Lower leg skin (tissue), 3 donors: ENCODE data around the gene AKR1C2.
"Not testable (repeated sequence)": the region's sequence is repeated elsewhere in the genome, so short reads cannot be mapped to it uniquely, and the experiment has no call there.

Source experiments
- POLR2A ChIP-seq, 2 donors: fragments of 450-650 bp; IDR thresholded peaks; one replicate each; pipeline ENCODE4 v1.6.1; 2016 to 2017; ENCODE audit warnings: antibody characterized with exemption in 2 of 2, mild to moderate bottlenecking in 1 of 2, moderate library complexity in 1 of 2
- TF ChIP-seq, protein P1 (sequence below), 3 donors: fragments of 450-650 bp; IDR thresholded peaks; one replicate each; pipeline ENCODE4 v1.5.1; 2016; ENCODE audit warnings: antibody characterized with exemption in 3 of 3, mild to moderate bottlenecking in 3 of 3, moderate library complexity in 2 of 3

DNA sequence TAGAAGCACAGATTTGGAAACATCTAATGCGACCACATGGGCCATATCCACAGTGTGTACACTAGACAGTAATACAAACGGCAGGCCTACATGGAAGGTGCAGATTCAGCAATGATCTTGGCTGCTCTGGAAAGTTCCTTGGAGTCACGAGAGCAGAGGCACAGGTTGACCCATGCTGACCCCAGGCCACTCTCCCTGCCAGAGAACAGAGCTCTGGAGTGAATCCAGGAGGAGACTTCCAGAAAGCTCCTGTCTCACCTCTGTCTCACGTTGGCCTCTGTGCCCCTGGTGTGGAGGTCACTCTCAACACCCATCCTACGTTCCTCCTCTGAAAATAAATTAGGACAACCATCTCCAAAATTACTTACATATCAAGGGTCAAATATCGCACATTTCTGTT, 12.2 kb downstream of the AKR1C2 start:
- TF ChIP-seq POLR2A (IDR thresholded peaks at IDR 0.05), result not testable (repeated sequence)
- TF ChIP-seq, protein P1, sequence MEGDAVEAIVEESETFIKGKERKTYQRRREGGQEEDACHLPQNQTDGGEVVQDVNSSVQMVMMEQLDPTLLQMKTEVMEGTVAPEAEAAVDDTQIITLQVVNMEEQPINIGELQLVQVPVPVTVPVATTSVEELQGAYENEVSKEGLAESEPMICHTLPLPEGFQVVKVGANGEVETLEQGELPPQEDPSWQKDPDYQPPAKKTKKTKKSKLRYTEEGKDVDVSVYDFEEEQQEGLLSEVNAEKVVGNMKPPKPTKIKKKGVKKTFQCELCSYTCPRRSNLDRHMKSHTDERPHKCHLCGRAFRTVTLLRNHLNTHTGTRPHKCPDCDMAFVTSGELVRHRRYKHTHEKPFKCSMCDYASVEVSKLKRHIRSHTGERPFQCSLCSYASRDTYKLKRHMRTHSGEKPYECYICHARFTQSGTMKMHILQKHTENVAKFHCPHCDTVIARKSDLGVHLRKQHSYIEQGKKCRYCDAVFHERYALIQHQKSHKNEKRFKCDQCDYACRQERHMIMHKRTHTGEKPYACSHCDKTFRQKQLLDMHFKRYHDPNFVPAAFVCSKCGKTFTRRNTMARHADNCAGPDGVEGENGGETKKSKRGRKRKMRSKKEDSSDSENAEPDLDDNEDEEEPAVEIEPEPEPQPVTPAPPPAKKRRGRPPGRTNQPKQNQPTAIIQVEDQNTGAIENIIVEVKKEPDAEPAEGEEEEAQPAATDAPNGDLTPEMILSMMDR (IDR thresholded peaks at IDR 0.05), result not testable (repeated sequence)
